GM18511 (cell line): Measurements from ENCODE around the gene VPS8.

Source experiments
- ATAC-seq: cut with Tn5 transposase; IDR thresholded peaks from one replicate; pipeline ENCODE4 v1.9.1; 2021; ENCODE audit warnings: mild to moderate bottlenecking, moderate library complexity; ENCODE audit not compliant: unreplicated experiment

Gene VPS8

GRCh38 chr3:184780981-184781515, 30.9 kb upstream of the VPS8 start:
- no peak for ATAC-seq

GRCh38 chr3:184781801-184782200, 30.2 kb upstream of the VPS8 start:
- no peak for ATAC-seq

DNA sequence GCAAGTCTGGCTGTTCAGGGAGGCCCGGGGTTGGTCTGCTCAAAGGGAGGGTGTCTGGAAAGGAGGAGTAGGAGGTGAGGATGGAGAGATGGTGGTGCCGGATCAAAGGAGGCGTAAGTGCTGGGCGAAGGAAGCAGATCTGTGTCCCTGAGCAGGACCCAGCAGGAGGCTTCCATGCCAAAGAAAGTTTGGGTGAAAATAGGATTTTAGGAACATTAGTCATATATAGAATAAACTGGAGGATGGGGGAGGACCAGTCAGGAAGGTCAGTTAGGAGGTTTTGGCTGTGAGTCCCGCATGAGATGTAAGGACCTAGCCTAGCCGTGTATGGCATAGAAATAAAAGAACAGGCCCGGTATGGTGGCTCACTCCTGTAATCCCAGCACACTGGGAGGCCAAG, 28.6 kb upstream of the VPS8 start:
- ATAC-seq = no peak

- no peak for ATAC-seq
Observed at GRCh38 chr3:184784731-184785500, 27.1 kb upstream of the VPS8 start.

GRCh38 chr3:184785890-184786279, 26.1 kb upstream of the VPS8 start:
- no peak for ATAC-seq

DNA sequence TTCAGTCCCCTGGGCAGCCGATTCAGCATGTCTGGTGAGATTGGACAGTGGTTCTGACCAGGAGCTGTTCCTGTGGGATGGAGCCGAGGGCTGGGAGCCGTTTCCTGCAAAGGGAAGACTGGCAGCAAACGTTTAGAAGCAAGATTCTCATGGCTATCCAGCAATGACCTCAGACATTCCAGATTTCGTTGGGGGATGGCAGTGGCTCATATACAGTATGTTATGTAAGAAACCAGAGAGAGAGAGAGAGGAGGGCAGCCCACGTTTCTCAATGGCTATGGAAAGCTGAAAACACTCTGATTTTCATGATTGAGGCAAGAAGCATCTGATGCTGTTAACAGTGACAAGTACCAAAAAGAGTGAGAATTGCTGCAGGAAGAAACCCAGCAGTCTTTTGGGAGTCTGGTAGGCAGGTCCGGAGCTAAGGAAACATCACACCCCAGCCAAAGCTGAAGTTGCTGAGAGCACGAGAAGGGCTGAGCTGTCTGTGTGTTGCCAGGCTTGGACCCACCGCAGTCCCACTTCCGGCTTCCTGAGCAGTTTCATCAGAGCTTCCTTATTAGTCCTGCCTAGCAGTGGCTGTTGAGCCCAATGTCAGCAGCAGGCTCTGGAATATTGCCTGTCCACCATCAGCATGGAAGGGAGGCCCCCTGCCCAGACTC, 25.6 kb upstream of the VPS8 start:
- ATAC-seq = no peak

DNA sequence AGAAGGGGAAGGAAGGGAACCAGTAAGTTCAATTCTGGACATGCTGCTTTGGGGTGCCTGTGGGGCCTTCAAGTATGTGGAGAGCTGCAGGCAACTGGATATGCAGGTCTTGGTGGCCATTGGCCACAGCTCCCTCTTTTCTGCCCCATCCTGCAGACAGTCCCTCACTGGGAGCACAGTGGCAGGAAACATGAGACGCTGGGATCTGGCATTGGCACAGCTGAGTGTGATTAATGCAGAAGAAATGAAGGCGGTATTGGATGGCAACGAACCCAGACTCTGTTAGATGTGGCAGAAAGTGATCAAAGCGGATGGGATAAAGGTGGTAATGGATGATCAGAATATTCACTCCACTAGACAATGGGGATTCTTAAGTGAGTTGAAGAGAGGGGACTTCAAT, 23.2 kb upstream of the VPS8 start:
- ATAC-seq = no peak

DNA sequence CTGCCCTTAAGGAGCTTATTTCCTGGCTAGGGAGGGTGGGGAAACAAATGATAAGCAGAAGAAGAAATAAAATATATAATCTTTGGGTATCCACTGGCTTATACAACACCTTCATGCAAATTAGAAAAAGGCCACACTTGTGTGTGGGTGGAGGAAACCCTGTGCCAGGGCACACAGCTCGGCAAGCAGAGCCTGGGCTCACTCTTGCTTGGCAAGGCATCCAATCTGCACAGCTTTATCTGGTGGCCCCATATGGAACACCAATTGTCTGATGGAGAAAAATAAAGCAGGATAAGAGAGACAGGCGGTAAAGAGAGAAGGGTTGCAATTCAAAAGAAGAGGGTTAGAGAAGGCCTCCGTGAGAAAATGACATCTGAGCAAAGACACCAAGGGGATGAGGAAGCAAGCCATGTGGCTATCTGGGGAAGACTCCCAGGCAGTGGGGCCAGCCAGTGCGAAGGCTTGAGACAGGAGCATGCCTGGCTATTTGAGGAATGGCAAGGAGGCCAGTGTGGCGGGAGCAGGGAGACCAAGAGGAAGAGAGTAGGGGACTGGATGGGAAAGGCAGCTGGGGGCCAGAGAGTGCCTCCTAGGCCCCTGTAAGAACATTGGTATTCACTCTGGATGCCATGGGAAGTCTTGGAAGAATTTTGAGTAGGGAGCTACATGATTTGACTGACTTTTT, 22.5 kb upstream of the VPS8 start:
- no peak for ATAC-seq

GRCh38 chr3:184791171-184791570, 20.8 kb upstream of the VPS8 start:
- ATAC-seq = no peak

DNA sequence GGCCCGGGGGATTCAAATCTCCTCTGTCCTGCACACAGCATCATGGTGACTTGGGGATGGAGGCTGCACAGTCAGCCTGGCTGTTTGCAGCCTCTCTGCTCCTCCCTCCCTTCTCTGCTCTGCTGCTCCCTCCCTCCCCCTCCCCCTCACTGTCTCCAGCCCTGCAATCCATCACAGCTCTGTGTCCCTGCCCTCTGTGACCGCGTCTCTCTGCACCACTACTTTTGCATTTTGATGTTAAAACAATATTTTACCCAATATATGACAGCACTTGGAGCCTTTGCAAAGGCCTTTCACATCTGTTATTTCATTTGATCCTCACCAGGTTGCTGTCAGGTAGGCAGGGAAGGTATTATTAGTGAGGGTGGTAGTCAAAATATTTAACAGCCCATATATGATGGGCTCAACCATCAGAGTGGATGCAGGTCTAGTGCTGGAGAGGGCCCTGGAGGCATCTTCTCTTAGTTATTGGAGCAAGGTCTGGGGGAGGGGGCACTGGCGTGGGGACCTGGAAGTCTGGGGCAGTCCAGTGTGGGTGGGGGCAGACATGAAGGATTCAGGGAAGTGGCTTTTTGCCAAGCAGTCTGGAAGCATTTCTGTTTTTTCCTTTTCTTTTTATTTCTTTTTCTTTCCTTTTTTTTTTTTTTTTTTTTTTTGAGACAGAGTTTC, 16.3 kb upstream of the VPS8 start:
- ATAC-seq = no peak

DNA sequence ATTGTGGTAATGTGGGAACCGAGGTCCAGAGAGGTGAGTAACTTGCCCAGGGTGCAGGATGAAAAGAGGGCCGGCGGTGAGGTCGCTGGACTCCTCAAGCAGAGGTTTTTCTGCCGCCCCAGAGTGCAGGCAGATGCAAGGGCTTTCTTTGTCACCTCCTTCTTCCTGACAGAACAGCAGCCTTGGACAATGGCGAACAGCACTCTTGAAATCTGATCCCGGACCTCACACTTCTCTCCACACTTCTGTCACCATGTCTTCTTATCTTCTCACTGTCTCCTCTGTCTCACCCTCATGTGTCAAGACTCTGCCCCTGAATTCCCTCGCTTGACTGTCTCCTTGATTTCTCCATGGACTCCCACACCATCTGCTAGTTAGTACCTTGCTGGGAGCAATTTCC, 15.4 kb upstream of the VPS8 start:
- no peak for ATAC-seq

DNA sequence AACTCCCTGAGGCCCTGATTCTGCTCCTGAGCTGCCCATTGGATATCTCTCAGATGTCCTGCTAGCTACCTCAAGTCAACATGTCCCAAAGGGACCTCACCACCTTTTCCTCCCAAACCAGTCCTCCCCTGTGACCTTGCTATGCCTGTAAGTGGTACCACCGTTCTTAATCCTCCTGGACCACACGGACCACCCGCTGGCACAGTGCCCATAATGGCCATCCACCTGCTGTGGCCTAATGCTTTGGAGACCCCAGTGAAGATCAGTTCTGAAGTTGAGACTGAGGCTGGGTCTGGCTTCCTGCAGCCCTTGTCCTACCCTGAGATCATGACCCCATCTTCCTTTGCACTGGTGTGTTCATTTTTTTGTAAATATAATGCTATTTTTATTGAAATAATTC, 15.0 kb upstream of the VPS8 start:
- ATAC-seq = no peak

DNA sequence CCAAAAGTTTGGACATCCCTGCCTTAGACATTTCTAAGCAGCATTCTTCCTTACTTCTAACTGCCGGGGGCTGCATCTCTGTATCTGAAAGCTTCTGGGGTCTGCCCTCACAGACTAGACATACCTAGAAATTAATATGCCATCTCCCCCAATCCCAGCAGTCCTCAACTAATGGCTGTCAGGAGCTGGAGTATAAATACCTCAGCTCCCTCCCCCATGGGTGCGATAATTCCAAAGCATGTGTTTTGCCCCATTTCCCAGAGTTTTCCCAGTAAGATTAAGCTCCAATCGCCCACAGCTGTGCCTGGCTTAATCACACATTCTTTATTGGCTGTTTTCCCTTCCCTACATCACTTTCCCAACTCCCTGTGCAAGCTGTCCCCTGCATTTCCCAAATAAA, 13.8 kb upstream of the VPS8 start:
- ATAC-seq = no peak

DNA sequence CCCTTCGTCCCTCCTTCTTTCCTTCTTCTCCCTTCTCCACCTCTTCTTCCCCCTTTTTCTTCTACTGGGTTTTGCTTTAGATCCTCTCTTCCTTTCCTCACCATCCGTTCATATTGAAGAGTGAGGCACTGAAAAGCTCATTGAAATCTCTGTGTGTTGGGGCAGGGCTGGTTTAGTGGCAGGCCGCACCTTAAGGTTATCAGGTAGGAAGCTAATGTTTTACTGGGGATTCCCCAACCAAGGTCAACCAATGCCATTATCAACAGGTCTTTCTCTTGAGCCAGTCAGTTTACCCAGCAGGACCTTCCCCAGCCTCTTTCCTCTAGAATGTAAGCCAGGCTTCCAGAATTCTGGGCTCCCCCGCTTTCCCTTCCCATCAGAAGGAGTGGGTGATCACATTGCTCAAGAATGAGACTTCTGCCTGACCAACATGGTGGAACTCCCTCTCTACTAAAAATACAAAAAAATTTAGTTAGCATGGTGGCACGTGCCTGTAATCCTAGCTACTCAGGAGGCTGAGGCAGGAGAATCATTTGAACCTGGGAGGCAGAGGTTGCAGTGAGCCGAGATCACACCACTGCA, 11.5 kb upstream of the VPS8 start:
- no peak for ATAC-seq

- ATAC-seq = no peak
Observed at GRCh38 chr3:184801241-184801785, 10.7 kb upstream of the VPS8 start.

GRCh38 chr3:184802150-184802549, 9.8 kb upstream of the VPS8 start:
- ATAC-seq = no peak

DNA sequence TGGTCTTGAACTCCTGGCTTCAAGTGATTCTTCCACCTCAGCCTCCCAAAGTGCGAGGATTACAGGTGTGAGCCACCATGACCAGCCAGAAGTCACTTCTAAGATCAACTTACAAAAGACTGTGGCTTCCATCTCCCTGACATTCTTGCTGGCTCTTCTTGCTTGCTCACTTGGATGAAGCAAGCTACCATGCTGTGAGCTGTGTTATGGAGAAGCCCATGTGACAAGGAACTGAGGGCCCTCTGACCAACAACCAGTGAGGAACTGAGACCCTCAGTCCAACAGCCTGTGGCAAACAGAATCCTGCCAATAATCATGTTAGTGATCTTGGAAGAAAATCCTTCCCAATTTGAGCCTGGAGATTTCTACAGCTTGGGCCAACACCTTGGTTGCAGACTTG, 7.2 kb upstream of the VPS8 start:
- ATAC-seq = no peak

DNA sequence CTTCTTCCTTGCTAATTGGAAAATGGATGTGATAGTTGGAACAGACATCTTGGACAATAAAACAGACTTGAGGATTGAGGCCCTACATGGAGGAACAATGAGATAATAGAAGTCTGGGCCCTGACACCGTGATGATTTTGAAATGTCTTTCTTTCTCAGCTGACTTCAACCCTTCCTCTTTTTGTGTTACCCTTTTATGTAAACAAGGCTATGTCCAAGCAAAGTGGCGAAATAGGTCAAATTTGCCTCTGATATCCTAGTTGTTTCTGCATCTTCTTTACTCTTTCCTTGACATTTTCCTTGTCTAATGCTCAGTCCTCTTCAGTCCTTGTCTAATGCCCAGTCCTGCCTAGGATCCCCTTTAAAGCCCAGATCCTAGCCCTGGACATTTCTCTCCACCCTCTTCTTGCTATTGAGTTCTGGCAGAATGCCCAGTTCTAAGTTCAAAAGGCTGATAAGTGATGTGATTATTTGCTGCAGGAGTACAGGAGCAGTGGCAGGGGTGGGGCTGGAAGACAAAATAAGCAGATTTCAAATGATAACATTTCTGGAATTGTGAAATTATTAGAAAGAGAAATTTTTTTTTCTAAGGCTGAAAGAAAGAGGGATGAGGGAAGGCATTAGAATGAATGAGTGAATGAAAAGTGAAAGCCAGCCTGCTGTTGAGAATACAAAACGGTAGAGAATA, 6.5 kb upstream of the VPS8 start:
- ATAC-seq = no peak

GRCh38 chr3:184806567-184807271, 5.2 kb upstream of the VPS8 start:
- ATAC-seq = no peak
